Gastroesophageal sphincter (tissue), 3 donors: ENCODE data around the gene ZBTB40.

Source experiments
- EP300 ChIP-seq: sonication (generic); formaldehyde crosslinking; IDR thresholded peaks from one replicate; pipeline ENCODE4 v1.6.1; 2017; ENCODE audit warnings: antibody characterized with exemption, mild to moderate bottlenecking
- POLR2AphosphoS5 ChIP-seq: sonication (generic); formaldehyde crosslinking; IDR thresholded peaks from one replicate; pipeline ENCODE4 v1.6.1; 2017; ENCODE audit warnings: antibody characterized with exemption
- TF ChIP-seq, protein P1 (sequence below), 4 experiments: fragments of 200-600 bp in 2 of 4; fragments of 450-650 bp in 2 of 4; sonication (generic) in 1 of 4; IDR thresholded peaks; one replicate each; pipeline ENCODE4 v1.5.1; 2017 to 2019; ENCODE audit warnings: antibody characterized with exemption in 4 of 4, mild to moderate bottlenecking in 2 of 4, moderate library complexity in 2 of 4

DNA sequence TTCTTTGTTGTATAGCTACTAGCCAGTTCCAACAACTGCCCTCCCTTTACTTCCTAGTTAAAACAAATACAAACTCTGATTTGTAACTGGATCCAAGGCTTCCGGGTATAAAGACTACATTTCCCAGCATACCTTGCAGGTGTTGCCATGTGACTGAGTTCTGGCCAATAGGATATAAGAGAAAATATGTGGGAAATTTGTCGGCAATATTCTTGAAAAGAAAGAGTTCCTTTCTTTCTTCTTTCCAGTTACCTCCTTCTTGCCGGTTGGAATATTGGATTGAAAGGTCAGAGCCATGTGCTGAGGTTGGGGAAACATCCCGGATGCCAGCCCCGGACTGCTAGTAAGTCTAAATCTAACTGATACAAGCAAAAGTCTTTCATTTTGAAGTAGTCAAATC lies 23.0 kb upstream of the ZBTB40 start:
- TF ChIP-seq POLR2AphosphoS5, result no peak
- TF ChIP-seq, protein P1, sequence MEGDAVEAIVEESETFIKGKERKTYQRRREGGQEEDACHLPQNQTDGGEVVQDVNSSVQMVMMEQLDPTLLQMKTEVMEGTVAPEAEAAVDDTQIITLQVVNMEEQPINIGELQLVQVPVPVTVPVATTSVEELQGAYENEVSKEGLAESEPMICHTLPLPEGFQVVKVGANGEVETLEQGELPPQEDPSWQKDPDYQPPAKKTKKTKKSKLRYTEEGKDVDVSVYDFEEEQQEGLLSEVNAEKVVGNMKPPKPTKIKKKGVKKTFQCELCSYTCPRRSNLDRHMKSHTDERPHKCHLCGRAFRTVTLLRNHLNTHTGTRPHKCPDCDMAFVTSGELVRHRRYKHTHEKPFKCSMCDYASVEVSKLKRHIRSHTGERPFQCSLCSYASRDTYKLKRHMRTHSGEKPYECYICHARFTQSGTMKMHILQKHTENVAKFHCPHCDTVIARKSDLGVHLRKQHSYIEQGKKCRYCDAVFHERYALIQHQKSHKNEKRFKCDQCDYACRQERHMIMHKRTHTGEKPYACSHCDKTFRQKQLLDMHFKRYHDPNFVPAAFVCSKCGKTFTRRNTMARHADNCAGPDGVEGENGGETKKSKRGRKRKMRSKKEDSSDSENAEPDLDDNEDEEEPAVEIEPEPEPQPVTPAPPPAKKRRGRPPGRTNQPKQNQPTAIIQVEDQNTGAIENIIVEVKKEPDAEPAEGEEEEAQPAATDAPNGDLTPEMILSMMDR (IDR thresholded peaks at IDR 0.05), result no peak
- TF ChIP-seq EP300, result no peak
